ENCODE results near the gene ST3GAL4.
"Not testable (repeated sequence)": the region's sequence is repeated elsewhere in the genome, so short reads cannot be mapped to it uniquely, and the experiment has no call there.

ST3GAL4 gene

GRCh38 chr11:126390272-126390867 is 34.9 kb downstream of the ST3GAL4 start:
- DNase-seq (ENCODE audit: low read depth): no peak

GRCh38 chr11:126391286-126391954 is 35.9 kb downstream of the ST3GAL4 start:
- DNase-seq (ENCODE audit: low read depth): no peak

- DNase-seq (ENCODE audit: low read depth): no peak
These were observed 36.6 kb downstream of the ST3GAL4 start for GRCh38 chr11:126391970-126392632.

GRCh38 chr11:126392633-126393013 is 37.1 kb downstream of the ST3GAL4 start:
- DNase-seq (ENCODE audit: low read depth): no peak

GRCh38 chr11:126393143-126393542 is 37.7 kb downstream of the ST3GAL4 start:
- no peak for DNase-seq (ENCODE audit: low read depth)

- DNase-seq (ENCODE audit: low read depth): no peak
These were observed 38.5 kb downstream of the ST3GAL4 start for GRCh38 chr11:126394036-126394435.

- DNase-seq (ENCODE audit: low read depth): not testable (repeated sequence)
These were observed 39.2 kb downstream of the ST3GAL4 start for GRCh38 chr11:126394634-126395072.

DNA sequence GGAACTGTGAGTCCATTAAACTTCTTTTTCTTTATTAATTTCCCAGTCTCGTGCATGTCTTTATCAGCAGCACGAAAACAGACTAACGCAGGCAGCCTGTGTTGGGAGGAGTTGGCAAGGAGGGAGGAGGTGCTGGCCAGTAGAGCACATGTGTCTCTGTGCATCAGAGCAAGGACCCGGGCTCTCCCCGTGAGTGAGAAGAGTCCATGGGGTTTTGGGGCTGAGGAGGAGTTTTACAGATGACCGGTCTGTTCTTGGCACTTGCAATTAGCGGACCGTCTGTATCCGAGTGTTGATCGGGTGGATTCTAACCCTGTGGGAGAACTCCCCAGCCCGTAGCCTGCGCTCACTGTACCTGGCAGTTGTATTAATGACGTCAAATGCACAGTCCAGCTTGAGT is 40.3 kb downstream of the ST3GAL4 start:
- not testable (repeated sequence) for DNase-seq (ENCODE audit: low read depth)

DNA sequence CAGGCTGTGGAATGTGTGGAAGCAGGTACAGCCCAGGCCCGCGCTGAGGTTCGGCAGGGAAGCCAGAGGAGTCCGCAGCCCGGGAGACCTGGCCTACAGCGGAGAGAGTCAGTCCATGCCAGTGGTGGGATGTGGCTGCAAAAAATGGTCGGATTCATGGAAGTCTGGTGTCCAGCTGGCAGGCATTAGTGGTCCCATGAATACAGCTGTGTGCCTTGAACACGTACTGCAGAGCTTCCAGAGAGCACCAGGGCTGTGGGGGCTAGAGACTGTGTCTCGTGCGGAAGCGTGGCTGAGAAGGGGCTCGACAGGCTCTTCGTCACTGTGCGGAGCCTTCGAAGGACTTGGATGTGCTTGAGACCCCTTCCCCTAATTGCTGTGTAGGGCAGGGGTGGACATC is 40.8 kb downstream of the ST3GAL4 start:
- DNase-seq (ENCODE audit: low read depth): not testable (repeated sequence)

DNA sequence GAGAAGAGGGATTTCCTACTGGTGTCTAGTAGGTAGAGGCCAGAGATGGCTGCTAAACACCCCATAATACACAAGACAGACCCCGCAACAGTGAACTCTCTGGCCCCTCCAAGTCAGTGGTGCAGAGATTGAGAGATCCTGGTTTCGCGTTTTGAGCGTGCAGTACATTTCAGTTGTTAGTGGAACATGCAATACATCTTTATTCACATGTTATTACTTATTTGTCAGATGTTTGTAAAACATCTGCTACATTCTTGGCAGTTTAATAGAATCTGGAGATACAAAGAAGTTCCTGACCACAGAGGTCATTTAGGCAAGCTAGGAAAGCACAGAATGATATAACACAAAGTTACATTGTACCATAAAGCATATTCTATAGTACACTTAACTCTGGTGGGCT is 41.5 kb downstream of the ST3GAL4 start:
- no peak for DNase-seq (ENCODE audit: low read depth)

DNA sequence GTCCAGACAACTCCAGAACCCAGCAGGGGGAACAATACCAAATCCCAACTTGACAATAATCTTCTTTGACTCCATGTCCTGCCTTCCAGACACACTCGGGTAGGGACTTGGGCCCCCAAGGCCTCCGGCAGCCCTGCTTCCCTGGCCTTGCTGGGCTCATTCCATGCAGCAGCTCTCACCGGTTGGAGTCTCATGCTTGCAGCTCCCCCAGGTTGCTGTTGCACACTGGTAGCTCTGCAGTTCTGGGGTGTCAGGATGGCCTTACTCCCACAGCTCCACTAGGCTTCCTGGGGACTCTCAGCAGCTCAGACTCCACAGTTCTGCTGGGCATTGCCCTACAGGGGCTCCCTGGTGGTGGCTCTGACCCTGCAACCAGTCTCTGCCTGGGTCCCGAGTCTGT is 42.8 kb downstream of the ST3GAL4 start:
- no peak for DNase-seq (ENCODE audit: low read depth)

GRCh38 chr11:126398721-126399120 is 43.2 kb downstream of the ST3GAL4 start:
- no peak for DNase-seq (ENCODE audit: low read depth)

DNA sequence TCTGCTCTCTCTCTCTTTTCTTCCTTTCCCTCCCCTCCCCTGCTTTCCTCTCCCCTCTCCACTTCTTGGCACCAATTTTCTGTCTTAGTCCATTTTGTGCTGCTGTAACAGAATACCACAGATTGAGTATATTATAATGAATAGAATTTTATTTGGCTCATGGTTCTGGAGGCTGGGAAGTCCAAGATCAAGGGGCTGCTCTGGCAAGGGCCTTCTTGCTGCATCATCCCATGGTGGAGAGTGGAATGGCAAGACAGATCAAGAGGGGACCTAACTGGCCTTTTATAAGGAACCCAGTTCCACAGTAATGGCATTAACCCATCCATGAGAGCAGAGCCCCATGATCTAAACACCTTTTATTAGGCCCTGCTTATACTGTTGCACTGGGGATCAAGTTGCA is 44.5 kb downstream of the ST3GAL4 start:
- no peak for DNase-seq (ENCODE audit: low read depth)

DNA sequence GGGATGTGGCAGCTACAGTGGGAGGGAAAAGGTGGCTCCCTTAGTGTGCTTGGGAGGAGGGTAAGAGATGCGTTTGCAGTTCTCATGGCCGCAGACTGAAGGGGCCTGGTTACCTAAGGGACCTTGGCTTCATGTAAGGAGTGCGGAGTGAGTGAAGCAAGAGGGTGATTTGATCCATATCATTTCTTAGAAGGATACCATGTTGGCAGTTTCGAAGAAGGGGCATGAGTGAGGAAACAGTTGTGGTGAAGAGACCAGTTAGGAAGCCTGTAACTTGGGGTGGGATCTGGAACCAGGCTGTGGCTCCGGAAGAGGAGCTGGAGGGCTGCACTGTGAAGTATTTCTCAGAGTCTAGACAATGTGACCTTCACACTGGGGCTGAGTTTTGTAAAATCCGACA is 45.0 kb downstream of the ST3GAL4 start:
- DNase-seq (ENCODE audit: low read depth): no peak

DNA sequence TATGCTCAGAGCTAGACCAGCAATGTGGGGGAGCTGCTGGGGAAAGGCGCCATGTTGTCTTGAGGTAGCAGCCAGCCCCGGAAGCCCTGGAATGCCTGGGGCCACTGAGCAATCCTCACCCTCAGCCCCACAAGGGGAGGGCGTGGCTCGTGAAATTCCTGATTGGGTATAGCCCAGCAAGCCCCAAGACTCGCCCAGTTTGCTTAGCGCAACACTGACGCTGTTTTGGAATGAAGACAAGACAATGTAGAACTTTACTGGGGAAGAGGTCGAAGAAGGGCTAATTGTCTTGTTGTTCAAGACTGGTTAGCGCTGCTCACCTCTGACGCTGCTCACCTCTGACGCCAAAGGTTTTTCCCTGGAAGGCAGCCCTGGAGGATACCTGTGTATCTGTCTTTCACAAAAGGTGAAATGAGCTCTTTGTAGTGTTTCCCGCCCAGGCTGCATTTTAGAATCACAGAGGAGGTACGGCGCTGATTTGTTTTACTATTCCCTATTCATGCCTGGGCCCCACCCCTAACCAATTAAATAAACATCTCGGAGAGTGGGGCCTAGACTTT is 47.6 kb downstream of the ST3GAL4 start:
- no peak for DNase-seq (ENCODE audit: low read depth)

- no peak for DNase-seq (ENCODE audit: low read depth)
These were observed 48.2 kb downstream of the ST3GAL4 start for GRCh38 chr11:126403658-126404057.

DNA sequence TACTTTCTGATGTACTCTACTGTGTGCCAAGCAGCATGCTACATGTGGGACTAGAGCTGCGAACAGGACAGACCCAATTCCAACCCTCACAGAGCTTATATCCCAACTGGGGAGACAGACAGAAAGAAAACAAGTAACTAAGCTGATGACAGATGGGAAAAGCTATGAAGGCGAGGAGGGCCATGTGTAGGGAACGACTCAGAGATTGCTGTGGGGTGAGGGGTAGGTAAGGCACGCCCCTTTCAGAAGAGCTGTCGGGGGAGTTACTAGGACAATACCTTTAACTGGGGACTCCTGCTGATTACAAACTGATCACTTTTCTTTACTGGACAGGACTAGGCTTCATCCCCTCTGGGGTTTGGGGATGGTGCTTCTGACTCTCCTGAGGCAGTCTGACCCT is 48.9 kb downstream of the ST3GAL4 start:
- DNase-seq (ENCODE audit: low read depth): no peak

DNA sequence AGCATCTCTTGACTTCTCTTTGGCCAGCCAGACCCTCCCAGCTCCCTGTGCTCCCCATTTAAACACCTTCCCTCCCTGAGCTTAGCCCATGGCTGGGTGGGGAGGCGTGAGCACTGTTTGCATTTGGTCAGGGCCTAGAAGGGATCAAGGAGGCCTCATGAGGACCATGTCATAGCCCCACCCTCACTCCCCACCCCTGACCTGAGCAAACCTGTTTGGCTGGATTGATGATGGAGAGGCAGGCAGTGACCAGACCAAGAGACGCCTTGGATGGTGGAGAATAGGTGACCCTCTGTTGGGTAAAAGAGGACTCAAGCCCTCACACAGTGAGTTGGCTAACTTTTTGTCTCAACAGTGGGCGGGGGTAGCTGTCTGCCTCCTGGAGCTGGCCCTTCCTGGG is 49.9 kb downstream of the ST3GAL4 start:
- no peak for DNase-seq (ENCODE audit: low read depth)

GRCh38 chr11:126405906-126406305 is 50.4 kb downstream of the ST3GAL4 start:
- DNase-seq (ENCODE audit: low read depth): no peak

DNA sequence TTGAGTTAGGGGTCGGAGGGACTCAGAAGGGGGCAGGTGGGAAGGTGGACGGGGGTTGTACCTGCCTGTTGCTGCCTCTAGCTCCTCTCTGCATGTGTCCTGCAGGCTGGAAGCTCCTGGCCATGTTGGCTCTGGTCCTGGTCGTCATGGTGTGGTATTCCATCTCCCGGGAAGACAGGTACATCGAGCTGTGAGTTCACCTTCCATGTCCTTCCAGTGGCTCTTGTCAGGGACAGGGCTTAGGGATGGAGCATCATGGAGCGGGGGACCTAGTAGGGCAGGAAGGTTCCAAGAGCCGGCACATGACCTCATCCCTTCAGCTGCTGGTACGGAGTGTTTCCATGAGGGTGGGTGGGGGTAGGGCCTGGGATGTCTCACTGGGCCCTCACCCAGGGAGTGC is 50.9 kb downstream of the ST3GAL4 start:
- no peak for DNase-seq (ENCODE audit: low read depth)

DNA sequence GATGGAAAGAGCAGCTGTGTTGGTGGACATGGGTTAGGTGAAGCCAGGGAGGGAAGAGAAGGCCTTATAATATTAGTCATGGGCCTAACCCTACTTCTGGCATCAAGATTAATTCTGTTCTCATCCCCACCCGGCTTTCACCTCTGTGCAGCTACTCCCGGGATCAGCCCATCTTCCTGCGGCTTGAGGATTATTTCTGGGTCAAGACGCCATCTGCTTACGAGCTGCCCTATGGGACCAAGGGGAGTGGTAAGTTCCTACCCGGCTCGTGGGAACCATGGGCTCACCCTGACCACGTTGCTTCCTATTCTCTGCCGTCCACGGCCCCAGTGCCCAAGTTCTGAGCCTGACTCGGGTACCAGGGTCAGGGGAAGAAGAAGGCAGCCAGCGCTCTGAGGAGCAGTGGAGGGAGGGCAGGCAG is 51.6 kb downstream of the ST3GAL4 start:
- DNase-seq (ENCODE audit: low read depth): no peak

GRCh38 chr11:126407682-126408288 is 52.3 kb downstream of the ST3GAL4 start:
- DNase-seq (ENCODE audit: low read depth): no peak

DNA sequence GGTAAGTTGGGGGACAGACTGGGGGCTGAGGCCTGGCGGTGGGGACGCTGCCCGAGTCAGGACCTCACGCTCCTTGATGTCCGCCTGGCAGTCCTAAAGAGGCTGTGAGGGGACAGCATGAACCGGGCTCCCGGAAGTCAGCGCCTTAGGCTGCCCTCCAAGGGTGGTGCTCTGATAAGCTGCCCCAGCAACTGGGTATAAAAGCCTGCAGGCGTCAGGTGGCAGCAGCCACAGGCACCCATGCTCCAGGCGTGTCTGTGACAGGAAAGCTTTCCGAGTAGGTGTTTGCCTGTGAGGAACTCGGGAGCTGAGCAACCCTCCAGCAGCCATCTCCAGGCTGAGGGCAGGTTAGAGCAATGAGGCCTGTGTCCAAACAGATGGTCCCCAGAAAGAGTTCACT is 53.0 kb downstream of the ST3GAL4 start:
- DNase-seq (ENCODE audit: low read depth): no peak
